ENCODE results near the gene DDA1.
A peak's percentile ranks its signal among the peaks of the same experiment; 100 is the strongest.
"Not testable (repeated sequence)": the region's sequence is repeated elsewhere in the genome, so short reads cannot be mapped to it uniquely, and the experiment has no call there.

DDA1 gene

GRCh38 chr19:17309198-17309964 is at the start of gene DDA1:
DDA1 (plus strand) TSS chr19:17309563; CDS start chr19:17309655, 92 bp downstream.
- peak; percentile 98 for FAIRE-seq

- FAIRE-seq, result no peak
Observed at GRCh38 chr19:17259934-17260333, 49.4 kb upstream of the DDA1 start.

GRCh38 chr19:17260842-17261325 is 48.5 kb upstream of the DDA1 start:
- FAIRE-seq, result no peak

GRCh38 chr19:17262557-17262956 is 46.8 kb upstream of the DDA1 start:
- FAIRE-seq, result no peak

- no peak for FAIRE-seq
Observed at GRCh38 chr19:17263712-17264640, 45.4 kb upstream of the DDA1 start.

- no peak for FAIRE-seq
Observed at GRCh38 chr19:17264641-17264979, 44.8 kb upstream of the DDA1 start, which contains the start of gene USHBP1. USHBP1 (minus strand) TSS chr19:17264745; CDS start chr19:17264299, 446 bp downstream.

- FAIRE-seq, result no peak
Observed at GRCh38 chr19:17266026-17266425, 43.3 kb upstream of the DDA1 start.

- FAIRE-seq, result no peak
Observed at GRCh38 chr19:17266589-17266974, 42.8 kb upstream of the DDA1 start.

GRCh38 chr19:17266975-17267788 is 42.2 kb upstream of the DDA1 start, which contains the start of gene BABAM1:
BABAM1 (plus strand) TSS chr19:17267443; CDS start chr19:17268807, 1,364 bp downstream.
- peak; percentile 99 for FAIRE-seq

GRCh38 chr19:17268754-17269153 is 40.6 kb upstream of the DDA1 start:
- no peak for FAIRE-seq

GRCh38 chr19:17274892-17275291 is 34.5 kb upstream of the DDA1 start:
- not testable (repeated sequence) for FAIRE-seq

GRCh38 chr19:17275441-17276175 is 33.8 kb upstream of the DDA1 start:
- FAIRE-seq, result no peak

- FAIRE-seq, result no peak
Observed at GRCh38 chr19:17279436-17279835, 29.9 kb upstream of the DDA1 start.

GRCh38 chr19:17281391-17282304 is 27.7 kb upstream of the DDA1 start, which contains the start of gene ANKLE1:
ANKLE1 (plus strand) TSS chr19:17281901; CDS start chr19:17281921, 20 bp downstream.
- FAIRE-seq, result no peak

GRCh38 chr19:17282488-17283125 is 26.8 kb upstream of the DDA1 start:
- FAIRE-seq, result no peak

GRCh38 chr19:17283504-17283996 is 25.8 kb upstream of the DDA1 start:
- FAIRE-seq, result no peak

- FAIRE-seq, result no peak
Observed at GRCh38 chr19:17285415-17286135, 23.8 kb upstream of the DDA1 start.

GRCh38 chr19:17286263-17286662 is 23.1 kb upstream of the DDA1 start:
- no peak for FAIRE-seq

- FAIRE-seq, result no peak
Observed at GRCh38 chr19:17286752-17287151, 22.6 kb upstream of the DDA1 start.
